SK-N-SH treated with all-trans-retinoic acid at 6 μM for 48 hours (cell line): Measurements from ENCODE around the gene ANK3.

Experiments used
- ATAC-seq: fragments of 200-7000 bp; cut with Tn5 transposase; 3 replicates; pipeline ENCODE4 v1.9.1; 2020; ENCODE audit warnings: mild to moderate bottlenecking, moderate library complexity
- ARNTL ChIP-seq: fragments of 450-650 bp; formaldehyde crosslinking; IDR thresholded peaks from 2 replicates; pipeline ENCODE4 v1.5.0; 2020; ENCODE audit warnings: low read depth, mild to moderate bottlenecking, moderate library complexity, borderline replicate concordance
- BACH2 ChIP-seq: fragments of 250-450 bp; sonication (Bioruptor Pico); IDR thresholded peaks from 2 replicates; pipeline ENCODE4 v1.9.0; 2021; ENCODE audit warnings: mild to moderate bottlenecking, borderline replicate concordance
- CSDC2 ChIP-seq: fragments of 250-450 bp; sonication (Bioruptor Pico); IDR thresholded peaks from 2 replicates; pipeline ENCODE4 v1.5.0; 2020; ENCODE audit warnings: mild to moderate bottlenecking, moderate library complexity
- ESRRG ChIP-seq: fragments of 250-450 bp; sonication (Bioruptor Pico); IDR thresholded peaks from 2 replicates; pipeline ENCODE4 v1.6.1; 2021; ENCODE audit warnings: mild to moderate bottlenecking
- GLIS3 ChIP-seq: fragments of 250-450 bp; sonication (Bioruptor Pico); IDR thresholded peaks from 2 replicates; pipeline ENCODE4 v1.5.0; 2020; ENCODE audit warnings: mild to moderate bottlenecking, moderate library complexity
- ISL1 ChIP-seq: fragments of 250-450 bp; sonication (Bioruptor Pico); IDR thresholded peaks from 2 replicates; pipeline ENCODE4 v2.1.2; 2022; ENCODE audit warnings: mild to moderate bottlenecking, moderate library complexity
- PPARA ChIP-seq: fragments of 250-450 bp; sonication (Bioruptor Pico); IDR thresholded peaks from 2 replicates; pipeline ENCODE4 v1.5.0; 2020; ENCODE audit warnings: mild to moderate bottlenecking, borderline replicate concordance
- RARB ChIP-seq: fragments of 250-450 bp; sonication (Bioruptor Pico); IDR thresholded peaks from 2 replicates; pipeline ENCODE4 v1.8.0; 2021; ENCODE audit warnings: mild to moderate bottlenecking, moderate library complexity
- SNAI2 ChIP-seq: fragments of 250-450 bp; sonication (Bioruptor Pico); IDR thresholded peaks from 2 replicates; pipeline ENCODE4 v1.5.0; 2020; ENCODE audit warnings: mild to moderate bottlenecking, moderate library complexity
- TCF4 ChIP-seq: fragments of 250-450 bp; sonication (Bioruptor Pico); IDR thresholded peaks from 2 replicates; pipeline ENCODE4 v1.8.0; 2021; ENCODE audit warnings: mild to moderate bottlenecking, moderate library complexity, borderline replicate concordance
- TOX ChIP-seq: fragments of 250-450 bp; sonication (Bioruptor Pico); IDR thresholded peaks from 2 replicates; pipeline ENCODE4 v1.8.0; 2021; ENCODE audit warnings: mild to moderate bottlenecking, moderate library complexity, borderline replicate concordance
- ZC3H10 ChIP-seq: fragments of 250-450 bp; sonication (Bioruptor Pico); IDR thresholded peaks from 2 replicates; pipeline ENCODE4 v1.5.1; 2021; ENCODE audit warnings: mild to moderate bottlenecking, moderate library complexity
- ZFP3 ChIP-seq: fragments of 250-450 bp; sonication (Bioruptor Pico); IDR thresholded peaks from 2 replicates; pipeline ENCODE4 v1.5.0; 2020; ENCODE audit warnings: mild to moderate bottlenecking, moderate library complexity
- ZFP30 ChIP-seq: fragments of 450-650 bp; formaldehyde crosslinking; IDR thresholded peaks from 2 replicates; pipeline ENCODE4 v1.5.0; 2022; ENCODE audit warnings: mild to moderate bottlenecking, moderate library complexity
- ZNF565 ChIP-seq: fragments of 450-650 bp; formaldehyde crosslinking; conservative IDR thresholded peaks from 2 replicates; pipeline ENCODE4 v1.5.0; 2020; ENCODE audit warnings: low read depth, mild to moderate bottlenecking, moderate library complexity
- ZNF70 ChIP-seq: fragments of 450-650 bp; formaldehyde crosslinking; IDR thresholded peaks from 2 replicates; pipeline ENCODE4 v1.5.0; 2020; ENCODE audit warnings: mild to moderate bottlenecking, moderate library complexity
- TF ChIP-seq, protein P1 (sequence below): fragments of 250-450 bp; sonication (Bioruptor Pico); IDR thresholded peaks from 2 replicates; pipeline ENCODE4 v1.5.1; 2020; ENCODE audit warnings: low read depth, mild to moderate bottlenecking, moderate library complexity
- TF ChIP-seq, protein P2 (sequence below): fragments of 250-450 bp; sonication (Bioruptor Pico); IDR thresholded peaks from 2 replicates; pipeline ENCODE4 v1.8.0; 2020; ENCODE audit warnings: mild to moderate bottlenecking, moderate library complexity, borderline replicate concordance
- TF ChIP-seq, protein P3 (sequence below): fragments of 250-450 bp; sonication (Bioruptor Pico); IDR thresholded peaks from 2 replicates; pipeline ENCODE4 v1.5.1; 2021; ENCODE audit warnings: mild to moderate bottlenecking, moderate library complexity
- TF ChIP-seq, protein P4 (sequence below): fragments of 250-450 bp; sonication (Bioruptor Pico); IDR thresholded peaks from 2 replicates; pipeline ENCODE4 v1.5.0; 2020; ENCODE audit warnings: mild to moderate bottlenecking, moderate library complexity
- TF ChIP-seq, protein P5 (sequence below): fragments of 250-450 bp; sonication (Bioruptor Pico); IDR thresholded peaks from 2 replicates; pipeline ENCODE4 v1.8.0; 2021; ENCODE audit warnings: low read depth, mild to moderate bottlenecking, moderate library complexity, borderline replicate concordance

ANK3 gene

DNA sequence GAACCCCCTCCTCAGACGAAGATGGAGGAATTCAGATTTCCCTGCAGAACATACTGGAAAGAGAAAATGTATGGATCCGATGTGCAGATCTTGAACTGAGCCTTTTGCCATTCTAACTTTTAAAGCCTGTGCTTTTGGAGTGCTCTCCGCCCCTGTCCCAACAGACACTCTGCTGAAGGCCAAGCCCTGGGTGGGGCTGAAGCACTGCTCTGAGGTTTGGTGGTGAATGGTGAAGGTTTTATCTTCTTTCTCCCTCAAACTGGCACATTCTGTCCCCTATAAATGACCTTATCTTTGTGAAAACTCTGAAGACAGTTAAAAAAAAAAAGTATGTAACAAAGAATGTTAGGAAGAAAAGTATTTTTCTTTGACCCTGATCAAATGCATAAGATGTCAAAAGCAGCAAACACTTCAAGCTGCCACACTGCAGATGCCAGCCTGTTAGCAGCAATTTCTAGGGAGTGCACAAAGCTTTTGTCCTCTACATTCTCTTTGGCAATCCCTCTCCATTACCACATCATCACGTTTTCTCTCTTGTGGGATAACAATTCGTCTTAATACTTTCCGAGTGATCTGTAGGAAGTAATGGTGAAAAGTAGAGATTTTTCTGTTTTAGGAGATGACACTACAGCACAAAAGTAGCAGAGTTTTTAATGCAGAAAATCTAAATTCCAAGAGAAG is 346.0 kb downstream of the ANK3 start:
- TF ChIP-seq, protein P1, sequence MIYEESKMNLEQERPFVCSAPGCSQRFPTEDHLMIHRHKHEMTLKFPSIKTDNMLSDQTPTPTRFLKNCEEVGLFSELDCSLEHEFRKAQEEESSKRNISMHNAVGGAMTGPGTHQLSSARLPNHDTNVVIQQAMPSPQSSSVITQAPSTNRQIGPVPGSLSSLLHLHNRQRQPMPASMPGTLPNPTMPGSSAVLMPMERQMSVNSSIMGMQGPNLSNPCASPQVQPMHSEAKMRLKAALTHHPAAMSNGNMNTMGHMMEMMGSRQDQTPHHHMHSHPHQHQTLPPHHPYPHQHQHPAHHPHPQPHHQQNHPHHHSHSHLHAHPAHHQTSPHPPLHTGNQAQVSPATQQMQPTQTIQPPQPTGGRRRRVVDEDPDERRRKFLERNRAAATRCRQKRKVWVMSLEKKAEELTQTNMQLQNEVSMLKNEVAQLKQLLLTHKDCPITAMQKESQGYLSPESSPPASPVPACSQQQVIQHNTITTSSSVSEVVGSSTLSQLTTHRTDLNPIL (CRISPR knock-in tag): no peak
- ATAC-seq: no peak

DNA sequence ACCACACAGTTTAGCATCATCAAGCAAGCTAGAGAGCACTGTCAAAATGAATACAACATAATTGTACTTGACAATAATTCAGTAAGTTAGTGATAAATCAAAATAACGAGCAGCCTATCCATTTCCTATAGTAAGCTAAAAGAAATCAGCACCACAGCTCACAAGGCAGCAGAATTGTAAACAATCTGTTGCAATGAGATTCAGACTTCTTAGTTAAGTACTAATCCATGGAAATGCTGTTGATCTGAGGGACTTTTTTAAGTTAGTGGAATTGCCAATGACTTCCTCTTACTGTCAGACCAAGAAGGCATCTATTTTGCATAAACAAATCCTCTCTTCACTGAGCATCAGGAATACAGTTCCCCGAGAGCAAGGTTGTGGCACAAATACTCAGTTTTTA is 346.8 kb downstream of the ANK3 start:
- ATAC-seq: no peak
- no peak for TF ChIP-seq CSDC2 (CRISPR knock-in tag)
- TF ChIP-seq, all 23 proteins: peak for 0

DNA sequence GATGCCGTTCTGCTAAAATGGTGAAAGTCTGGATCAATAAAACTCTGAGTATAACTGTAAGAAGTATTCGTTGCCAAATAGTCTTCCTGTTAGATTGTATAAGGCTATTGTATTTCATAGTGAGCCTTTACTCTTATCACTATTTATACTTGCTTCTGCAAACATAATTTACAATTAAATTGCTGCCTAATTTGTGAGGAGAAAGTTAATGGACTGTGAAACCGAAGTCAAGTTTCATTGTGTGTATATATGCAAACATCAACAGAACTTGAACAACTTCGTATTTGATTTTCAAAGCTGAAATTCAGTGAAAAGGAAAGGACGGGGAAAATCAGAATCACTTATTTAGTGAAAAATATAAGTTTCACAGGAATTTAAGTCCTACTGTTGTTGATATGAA is 347.4 kb downstream of the ANK3 start:
- TF ChIP-seq ZNF565 (CRISPR knock-in tag) (no peak), ARNTL (CRISPR knock-in tag) (no peak), GLIS3 (CRISPR knock-in tag) (no peak), ZFP3 (CRISPR knock-in tag) (no peak), ESRRG (no peak), BACH2 (no peak), SNAI2 (CRISPR knock-in tag) (no peak), PPARA (CRISPR knock-in tag) (no peak), ZC3H10 (CRISPR knock-in tag) (no peak)
- TF ChIP-seq, protein P2, sequence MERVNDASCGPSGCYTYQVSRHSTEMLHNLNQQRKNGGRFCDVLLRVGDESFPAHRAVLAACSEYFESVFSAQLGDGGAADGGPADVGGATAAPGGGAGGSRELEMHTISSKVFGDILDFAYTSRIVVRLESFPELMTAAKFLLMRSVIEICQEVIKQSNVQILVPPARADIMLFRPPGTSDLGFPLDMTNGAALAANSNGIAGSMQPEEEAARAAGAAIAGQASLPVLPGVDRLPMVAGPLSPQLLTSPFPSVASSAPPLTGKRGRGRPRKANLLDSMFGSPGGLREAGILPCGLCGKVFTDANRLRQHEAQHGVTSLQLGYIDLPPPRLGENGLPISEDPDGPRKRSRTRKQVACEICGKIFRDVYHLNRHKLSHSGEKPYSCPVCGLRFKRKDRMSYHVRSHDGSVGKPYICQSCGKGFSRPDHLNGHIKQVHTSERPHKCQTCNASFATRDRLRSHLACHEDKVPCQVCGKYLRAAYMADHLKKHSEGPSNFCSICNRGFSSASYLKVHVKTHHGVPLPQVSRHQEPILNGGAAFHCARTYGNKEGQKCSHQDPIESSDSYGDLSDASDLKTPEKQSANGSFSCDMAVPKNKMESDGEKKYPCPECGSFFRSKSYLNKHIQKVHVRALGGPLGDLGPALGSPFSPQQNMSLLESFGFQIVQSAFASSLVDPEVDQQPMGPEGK (CRISPR knock-in tag): no peak
- TF ChIP-seq, protein P3, sequence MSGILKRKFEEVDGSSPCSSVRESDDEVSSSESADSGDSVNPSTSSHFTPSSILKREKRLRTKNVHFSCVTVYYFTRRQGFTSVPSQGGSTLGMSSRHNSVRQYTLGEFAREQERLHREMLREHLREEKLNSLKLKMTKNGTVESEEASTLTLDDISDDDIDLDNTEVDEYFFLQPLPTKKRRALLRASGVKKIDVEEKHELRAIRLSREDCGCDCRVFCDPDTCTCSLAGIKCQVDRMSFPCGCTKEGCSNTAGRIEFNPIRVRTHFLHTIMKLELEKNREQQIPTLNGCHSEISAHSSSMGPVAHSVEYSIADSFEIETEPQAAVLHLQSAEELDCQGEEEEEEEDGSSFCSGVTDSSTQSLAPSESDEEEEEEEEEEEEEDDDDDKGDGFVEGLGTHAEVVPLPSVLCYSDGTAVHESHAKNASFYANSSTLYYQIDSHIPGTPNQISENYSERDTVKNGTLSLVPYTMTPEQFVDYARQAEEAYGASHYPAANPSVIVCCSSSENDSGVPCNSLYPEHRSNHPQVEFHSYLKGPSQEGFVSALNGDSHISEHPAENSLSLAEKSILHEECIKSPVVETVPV: no peak
- TF ChIP-seq, all 23 proteins: peak for 0
- no peak for ATAC-seq

DNA sequence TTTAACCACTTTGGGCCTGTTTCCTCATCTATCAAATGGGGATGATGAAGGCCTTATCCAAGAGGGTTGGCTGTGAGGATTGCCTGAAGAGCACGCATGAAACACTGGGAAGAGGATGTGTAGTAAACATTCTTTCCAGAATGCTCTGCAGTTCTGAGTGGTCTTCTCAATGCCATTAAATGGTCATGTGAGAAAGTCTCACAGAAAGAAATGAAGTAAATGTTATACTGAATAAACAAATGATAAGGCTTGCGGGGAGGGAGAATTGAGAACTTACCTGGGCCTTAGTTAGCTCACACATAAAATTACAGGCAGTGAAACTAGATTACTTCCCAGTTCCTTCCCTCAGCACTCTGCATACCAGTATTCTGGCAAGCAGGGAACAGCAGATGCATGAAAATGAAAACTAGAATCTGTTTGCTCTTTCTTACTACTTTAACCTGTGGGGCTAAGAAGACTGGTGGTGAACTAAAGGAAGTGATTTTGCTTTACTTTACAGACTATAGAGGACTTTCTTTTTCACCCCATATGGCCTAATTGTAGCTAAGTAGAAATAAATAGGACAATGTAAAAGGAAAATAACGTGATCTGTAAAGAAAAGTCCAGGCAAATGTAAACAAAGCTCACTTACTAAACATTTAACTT is 348.1 kb downstream of the ANK3 start:
- TF ChIP-seq ISL1 (CRISPR knock-in tag): no peak
- TF ChIP-seq, protein P2 (CRISPR knock-in tag): no peak
- TF ChIP-seq ZFP3 (CRISPR knock-in tag): no peak
- TF ChIP-seq GLIS3 (CRISPR knock-in tag): no peak
- TF ChIP-seq RARB (CRISPR knock-in tag): no peak
- TF ChIP-seq ZNF70 (CRISPR knock-in tag): no peak
- TF ChIP-seq, protein P4, sequence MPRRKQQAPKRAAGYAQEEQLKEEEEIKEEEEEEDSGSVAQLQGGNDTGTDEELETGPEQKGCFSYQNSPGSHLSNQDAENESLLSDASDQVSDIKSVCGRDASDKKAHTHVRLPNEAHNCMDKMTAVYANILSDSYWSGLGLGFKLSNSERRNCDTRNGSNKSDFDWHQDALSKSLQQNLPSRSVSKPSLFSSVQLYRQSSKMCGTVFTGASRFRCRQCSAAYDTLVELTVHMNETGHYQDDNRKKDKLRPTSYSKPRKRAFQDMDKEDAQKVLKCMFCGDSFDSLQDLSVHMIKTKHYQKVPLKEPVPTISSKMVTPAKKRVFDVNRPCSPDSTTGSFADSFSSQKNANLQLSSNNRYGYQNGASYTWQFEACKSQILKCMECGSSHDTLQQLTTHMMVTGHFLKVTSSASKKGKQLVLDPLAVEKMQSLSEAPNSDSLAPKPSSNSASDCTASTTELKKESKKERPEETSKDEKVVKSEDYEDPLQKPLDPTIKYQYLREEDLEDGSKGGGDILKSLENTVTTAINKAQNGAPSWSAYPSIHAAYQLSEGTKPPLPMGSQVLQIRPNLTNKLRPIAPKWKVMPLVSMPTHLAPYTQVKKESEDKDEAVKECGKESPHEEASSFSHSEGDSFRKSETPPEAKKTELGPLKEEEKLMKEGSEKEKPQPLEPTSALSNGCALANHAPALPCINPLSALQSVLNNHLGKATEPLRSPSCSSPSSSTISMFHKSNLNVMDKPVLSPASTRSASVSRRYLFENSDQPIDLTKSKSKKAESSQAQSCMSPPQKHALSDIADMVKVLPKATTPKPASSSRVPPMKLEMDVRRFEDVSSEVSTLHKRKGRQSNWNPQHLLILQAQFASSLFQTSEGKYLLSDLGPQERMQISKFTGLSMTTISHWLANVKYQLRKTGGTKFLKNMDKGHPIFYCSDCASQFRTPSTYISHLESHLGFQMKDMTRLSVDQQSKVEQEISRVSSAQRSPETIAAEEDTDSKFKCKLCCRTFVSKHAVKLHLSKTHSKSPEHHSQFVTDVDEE (CRISPR knock-in tag): no peak
- TF ChIP-seq, protein P5, sequence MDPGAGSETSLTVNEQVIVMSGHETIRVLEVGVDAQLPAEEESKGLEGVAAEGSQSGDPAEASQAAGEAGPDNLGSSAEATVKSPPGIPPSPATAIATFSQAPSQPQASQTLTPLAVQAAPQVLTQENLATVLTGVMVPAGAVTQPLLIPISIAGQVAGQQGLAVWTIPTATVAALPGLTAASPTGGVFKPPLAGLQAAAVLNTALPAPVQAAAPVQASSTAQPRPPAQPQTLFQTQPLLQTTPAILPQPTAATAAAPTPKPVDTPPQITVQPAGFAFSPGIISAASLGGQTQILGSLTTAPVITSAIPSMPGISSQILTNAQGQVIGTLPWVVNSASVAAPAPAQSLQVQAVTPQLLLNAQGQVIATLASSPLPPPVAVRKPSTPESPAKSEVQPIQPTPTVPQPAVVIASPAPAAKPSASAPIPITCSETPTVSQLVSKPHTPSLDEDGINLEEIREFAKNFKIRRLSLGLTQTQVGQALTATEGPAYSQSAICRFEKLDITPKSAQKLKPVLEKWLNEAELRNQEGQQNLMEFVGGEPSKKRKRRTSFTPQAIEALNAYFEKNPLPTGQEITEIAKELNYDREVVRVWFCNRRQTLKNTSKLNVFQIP (CRISPR knock-in tag): no peak
- TF ChIP-seq TOX (CRISPR knock-in tag): no peak
- TF ChIP-seq, protein P3: no peak
- no peak for TF ChIP-seq CSDC2 (CRISPR knock-in tag)
- TF ChIP-seq ESRRG: no peak
- TF ChIP-seq ZFP30 (CRISPR knock-in tag): no peak
- no peak for TF ChIP-seq PPARA (CRISPR knock-in tag)
- no peak for TF ChIP-seq TCF4 (CRISPR knock-in tag)
- ATAC-seq: no peak
